ENCODE measurements around the gene MRPL12.

DNA sequence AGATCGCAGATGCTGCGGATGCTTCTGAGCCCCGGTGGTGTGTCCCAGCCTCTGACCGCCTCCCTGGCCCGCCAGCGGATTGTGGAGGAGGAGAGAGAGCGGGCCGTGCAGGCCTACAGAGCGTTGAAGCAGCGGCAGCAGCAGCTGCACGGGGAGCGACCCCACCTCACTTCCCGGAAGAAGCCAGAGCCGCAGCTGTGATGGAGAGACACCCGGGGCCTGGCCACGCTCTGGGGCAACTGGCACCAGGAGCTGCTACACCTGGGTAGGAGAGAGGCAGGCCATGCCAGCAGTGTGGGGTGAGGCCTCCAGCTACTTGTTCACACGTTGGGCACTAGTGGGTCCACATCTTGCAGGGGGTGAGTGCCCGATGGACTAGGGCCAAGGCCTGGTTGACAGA lies 30.7 kb upstream of the MRPL12 start:
- no peak for TF ChIP-seq CBFA2T2 (conservative IDR thresholded peaks at IDR 0.05)
- no peak for TF ChIP-seq BRF1 (IDR thresholded peaks at IDR 0.05; ENCODE audit: borderline replicate concordance, extremely low read depth, insufficient read length)
- TF ChIP-seq, protein P1, sequence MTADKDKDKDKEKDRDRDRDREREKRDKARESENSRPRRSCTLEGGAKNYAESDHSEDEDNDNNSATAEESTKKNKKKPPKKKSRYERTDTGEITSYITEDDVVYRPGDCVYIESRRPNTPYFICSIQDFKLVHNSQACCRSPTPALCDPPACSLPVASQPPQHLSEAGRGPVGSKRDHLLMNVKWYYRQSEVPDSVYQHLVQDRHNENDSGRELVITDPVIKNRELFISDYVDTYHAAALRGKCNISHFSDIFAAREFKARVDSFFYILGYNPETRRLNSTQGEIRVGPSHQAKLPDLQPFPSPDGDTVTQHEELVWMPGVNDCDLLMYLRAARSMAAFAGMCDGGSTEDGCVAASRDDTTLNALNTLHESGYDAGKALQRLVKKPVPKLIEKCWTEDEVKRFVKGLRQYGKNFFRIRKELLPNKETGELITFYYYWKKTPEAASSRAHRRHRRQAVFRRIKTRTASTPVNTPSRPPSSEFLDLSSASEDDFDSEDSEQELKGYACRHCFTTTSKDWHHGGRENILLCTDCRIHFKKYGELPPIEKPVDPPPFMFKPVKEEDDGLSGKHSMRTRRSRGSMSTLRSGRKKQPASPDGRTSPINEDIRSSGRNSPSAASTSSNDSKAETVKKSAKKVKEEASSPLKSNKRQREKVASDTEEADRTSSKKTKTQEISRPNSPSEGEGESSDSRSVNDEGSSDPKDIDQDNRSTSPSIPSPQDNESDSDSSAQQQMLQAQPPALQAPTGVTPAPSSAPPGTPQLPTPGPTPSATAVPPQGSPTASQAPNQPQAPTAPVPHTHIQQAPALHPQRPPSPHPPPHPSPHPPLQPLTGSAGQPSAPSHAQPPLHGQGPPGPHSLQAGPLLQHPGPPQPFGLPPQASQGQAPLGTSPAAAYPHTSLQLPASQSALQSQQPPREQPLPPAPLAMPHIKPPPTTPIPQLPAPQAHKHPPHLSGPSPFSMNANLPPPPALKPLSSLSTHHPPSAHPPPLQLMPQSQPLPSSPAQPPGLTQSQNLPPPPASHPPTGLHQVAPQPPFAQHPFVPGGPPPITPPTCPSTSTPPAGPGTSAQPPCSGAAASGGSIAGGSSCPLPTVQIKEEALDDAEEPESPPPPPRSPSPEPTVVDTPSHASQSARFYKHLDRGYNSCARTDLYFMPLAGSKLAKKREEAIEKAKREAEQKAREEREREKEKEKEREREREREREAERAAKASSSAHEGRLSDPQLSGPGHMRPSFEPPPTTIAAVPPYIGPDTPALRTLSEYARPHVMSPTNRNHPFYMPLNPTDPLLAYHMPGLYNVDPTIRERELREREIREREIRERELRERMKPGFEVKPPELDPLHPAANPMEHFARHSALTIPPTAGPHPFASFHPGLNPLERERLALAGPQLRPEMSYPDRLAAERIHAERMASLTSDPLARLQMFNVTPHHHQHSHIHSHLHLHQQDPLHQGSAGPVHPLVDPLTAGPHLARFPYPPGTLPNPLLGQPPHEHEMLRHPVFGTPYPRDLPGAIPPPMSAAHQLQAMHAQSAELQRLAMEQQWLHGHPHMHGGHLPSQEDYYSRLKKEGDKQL (CRISPR knock-in tag; IDR thresholded peaks at IDR 0.05; ENCODE audit: borderline replicate concordance), result no peak
- no peak for TF ChIP-seq EHMT2 (IDR thresholded peaks at IDR 0.05)
